Endothelial cell of umbilical vein (primary cell): ENCODE data around the gene HCRTR2. TPM values are rescaled to one million over a fixed set of nuclear protein-coding genes. Genes with fewer than 3 reads are reported as not detected.

Experiments used
- BruUV-seq: library from RNA; stranded (reverse); fragments of 400-500 nt; replicated peaks from 2 replicates; lab custom pipeline; 2021; lab: Mats Ljungman, UMichigan
- CTCF ChIA-PET: fragments of 300-600, 350-600 bp; sonication (Branson Sonifier 250); formaldehyde crosslinking; loops from one replicate; lab custom pipeline; 2021; ENCODE audit warnings: antibody characterized with exemption, inconsistent platforms; lab: Charles Lee
- POLR2A ChIA-PET: fragments of 300-600, 350-600 bp; sonication (Branson Sonifier 250); formaldehyde crosslinking; loops from one replicate; lab custom pipeline; 2021; ENCODE audit warnings: antibody characterized with exemption, inconsistent platforms; lab: Charles Lee
- DNase-seq: peaks from one replicate; pipeline ENCODE4 v3.0.0-alpha.2; 2011; ENCODE audit warnings: low read depth, low spot score
- FAIRE-seq: peaks from 2 replicates; lab custom pipeline; 2011; peaks lifted over from hg19 to GRCh38; lab: Jason Lieb, UNC
- H2AFZ ChIP-seq: 2 replicates; pipeline ENCODE4 v1.6.0; 2012; ENCODE audit warnings: low read depth, low read length, control low read depth, inconsistent platforms
- H3K27ac ChIP-seq: 2 replicates; pipeline ENCODE4 v1.5.1; 2011; ENCODE audit warnings: low read depth, mild to moderate bottlenecking, control low read depth, low read length, moderate library complexity; ENCODE audit not compliant: insufficient read depth
- H3K27me3 ChIP-seq, 2 experiments: 2 replicates each; pipeline versions ENCODE4 v1.6.0 to v1.6.1; 2011; ENCODE audit warnings: low read length in 2 of 2, mixed read lengths in 1 of 2; ENCODE audit not compliant: control insufficient read depth in 2 of 2, insufficient read depth in 2 of 2
- H3K36me3 ChIP-seq, 2 experiments: 2 replicates in 1 of 2; 3 replicates in 1 of 2; pipeline ENCODE4 v1.5.1; 2011; ENCODE audit warnings: low read length in 2 of 2, mild to moderate bottlenecking in 1 of 2, moderate library complexity in 1 of 2; ENCODE audit not compliant: control insufficient read depth in 2 of 2, insufficient read depth in 2 of 2; ENCODE audit errors: extremely low read depth in 1 of 2
- H3K4me1 ChIP-seq: 3 replicates; pipeline ENCODE4 v1.5.1; 2011; ENCODE audit warnings: mild to moderate bottlenecking, low read length; ENCODE audit not compliant: control insufficient read depth, insufficient read depth; ENCODE audit errors: extremely low read depth
- H3K4me2 ChIP-seq: 2 replicates; pipeline ENCODE4 v1.6.1; 2011; ENCODE audit warnings: low read length, control low read depth, mixed read lengths; ENCODE audit not compliant: insufficient read depth
- H3K4me3 ChIP-seq, 3 experiments: fragments of 200-600 bp in 1 of 3; sonication (generic), shearing (Covaris generic) in 1 of 3; replicated peaks in 1 of 3; 2 replicates each; pipeline ENCODE4 v1.5.1; 2011 to 2016; ENCODE audit warnings: control low read depth in 3 of 3, low read length in 3 of 3, mild to moderate bottlenecking in 2 of 3, inconsistent platforms in 1 of 3, low read depth in 1 of 3, moderate library complexity in 1 of 3; ENCODE audit not compliant: insufficient read depth in 1 of 3
- H3K79me2 ChIP-seq: 2 replicates; pipeline ENCODE4 v1.6.0; 2012; ENCODE audit warnings: low read length, inconsistent platforms; ENCODE audit not compliant: control insufficient read depth, insufficient read depth
- H3K9ac ChIP-seq: replicated peaks from 2 replicates; pipeline ENCODE3; 2011; ENCODE audit warnings: low read length, control low read depth; ENCODE audit not compliant: insufficient read depth; ENCODE audit errors: extremely low read depth
- H3K9me1 ChIP-seq: replicated peaks from 3 replicates; pipeline ENCODE4 v1.6.0; 2011; ENCODE audit warnings: mild to moderate bottlenecking, low read length; ENCODE audit not compliant: control insufficient read depth, insufficient read depth; ENCODE audit errors: extremely low read depth
- H3K9me3 ChIP-seq: replicated peaks from 2 replicates; pipeline ENCODE4 v1.5.1; 2012; ENCODE audit warnings: low read length, inconsistent platforms; ENCODE audit not compliant: control insufficient read depth, insufficient read depth
- H4K20me1 ChIP-seq: replicated peaks from 2 replicates; pipeline ENCODE3; 2011; ENCODE audit warnings: mild to moderate bottlenecking, low read length; ENCODE audit not compliant: control insufficient read depth, insufficient read depth; ENCODE audit errors: extremely low read depth
- CTCF ChIP-seq, 2 donors: IDR thresholded peaks; 1 replicate in 1 of 2; 2 replicates in 1 of 2; pipeline ENCODE4 v1.5.1; 2011; ENCODE audit warnings: low read length in 2 of 2, mild to moderate bottlenecking in 2 of 2, moderate library complexity in 2 of 2, control low read depth in 1 of 2, inconsistent platforms in 1 of 2, low read depth in 1 of 2; ENCODE audit not compliant: insufficient read depth in 1 of 2; ENCODE audit errors: extremely low read depth in 1 of 2
- EZH2 ChIP-seq: IDR thresholded peaks from 2 replicates; pipeline ENCODE4 v1.6.1; 2012; ENCODE audit warnings: borderline replicate concordance, low read depth, mild to moderate bottlenecking, moderate library complexity, low read length, inconsistent platforms; ENCODE audit not compliant: severe bottlenecking
- FOS ChIP-seq: IDR thresholded peaks from 2 replicates; pipeline ENCODE4 v1.6.1; 2011; ENCODE audit warnings: mild to moderate bottlenecking, low read length, moderate library complexity, borderline replicate concordance; ENCODE audit not compliant: insufficient read depth
- GATA2 ChIP-seq: IDR thresholded peaks from 2 replicates; pipeline ENCODE4 v1.7.0; 2011; ENCODE audit warnings: low read depth, mild to moderate bottlenecking, moderate library complexity, mixed read lengths, low read length; ENCODE audit not compliant: insufficient read length, insufficient read depth
- JUN ChIP-seq: IDR thresholded peaks from 2 replicates; pipeline ENCODE4 v1.6.1; 2011; ENCODE audit warnings: borderline replicate concordance, low read depth; ENCODE audit not compliant: insufficient read length, insufficient read depth
- MAX ChIP-seq: IDR thresholded peaks from 2 replicates; pipeline ENCODE4 v1.6.1; 2011; ENCODE audit not compliant: insufficient read depth, insufficient read length
- MYC ChIP-seq: IDR thresholded peaks from one replicate; pipeline ENCODE4 v1.6.1; 2011; ENCODE audit warnings: mild to moderate bottlenecking, low read depth, low read length
- POLR2A ChIP-seq: IDR thresholded peaks from 2 replicates; pipeline ENCODE4 v1.6.1; 2012; ENCODE audit warnings: low read depth, mild to moderate bottlenecking, control low read depth, low read length
- POLR2AphosphoS5 ChIP-seq: IDR thresholded peaks from 2 replicates; pipeline ENCODE4 v1.6.1; 2012; ENCODE audit warnings: low read depth, mild to moderate bottlenecking, control low read depth, low read length, moderate library complexity; ENCODE audit not compliant: insufficient read depth
- dilution Hi-C: fragments of 300-500 bp; cut with MboI; formaldehyde crosslinking; loops from one replicate; pipeline ENCODE4 v1.15.0; 2019; ENCODE audit warnings: low sequenced_read_pairs; ENCODE audit not compliant: extremely low pct_ligation_motif_present
- intact Hi-C: fragments of 100-400 bp; cut with micrococcal nuclease; formaldehyde crosslinking; loops from one replicate; pipeline ENCODE4 v1.10.0; 2022
- polyA plus RNA-seq, 4 experiments: library from polyadenylated mRNA; depleted of rRNA in 3 of 4; stranded (reverse) in 3 of 4; unstranded in 1 of 4; fragments of >200 nt; gene quantifications; 2 replicates each; pipeline versions ENCODE4 v1.2.1 to v1.2.3, GENCODE V29; 2011 to 2012; ENCODE audit warnings: missing spikeins in 1 of 4
- total RNA-seq: library from RNA; stranded (reverse); gene quantifications from 2 replicates; pipeline ENCODE4 v1.2.3, GENCODE V29; 2021

The HCRTR2 gene
- total and polyA plus RNA-seq, 2 donors (not counting 3 experiments of a cell fraction or from before 2014, with no cell fraction given), result not detected

GRCh38 chr6:55131616-55132015 is 42.7 kb upstream of the HCRTR2 start:
- Histone ChIP-seq H3K4me2 (no peak overlapping the region), H3K4me1 (no peaks in the 10 kb centered on the region), H2AFZ (no peak overlapping the region), H3K36me3 (no peaks in the 10 kb centered on the region), H4K20me1 (no peaks in the 10 kb centered on the region), H3K9ac (no peak overlapping the region), H3K27ac (no peak overlapping the region), H3K27me3 (no peaks in the 10 kb centered on the region), H3K4me3 (no peak overlapping the region), H3K9me3 (no peaks in the 10 kb centered on the region), H3K79me2 (no peaks in the 10 kb centered on the region), H3K9me1 (no peaks in the 10 kb centered on the region)
- BruUV-seq, result no TSS peak
- ChIA-PET CTCF (interaction anchor here (1.2 kb wide), 1 partner anchor 15 kb away, joined by 3 read pairs; no protein-coding TSS in a partner anchor), POLR2A (no interaction called here)
- TF ChIP-seq EZH2 (no peak), POLR2A (no peak), MYC (no peak), FOS (no peak), GATA2 (no peak), POLR2AphosphoS5 (no peak), CTCF (IDR thresholded peaks at IDR 0.05; ENCODE audit: extremely low read depth in 1 of 2, insufficient read depth in 1 of 2, low read depth in 1 of 2, low read length in 2 of 2) (no peak), JUN (no peak), MAX (no peak)
- DNase-seq, result no peak
- dilution Hi-C loops (no loop called here), intact Hi-C loops (no loop called here)
- FAIRE-seq, result no peak
